Myocyte (in vitro differentiated cells): ENCODE data around the gene GRID2. TPM values are rescaled to one million over a fixed set of nuclear protein-coding genes. Genes with fewer than 3 reads are reported as not detected.

Experiments
- DNase-seq: peaks from one replicate; pipeline ENCODE4 v3.0.0-alpha.2; 2012; ENCODE audit warnings: low read depth
- total RNA-seq: library from RNA; depleted of rRNA; stranded (reverse); fragments of >200 nt; gene quantifications from 2 replicates; pipeline ENCODE4 v1.2.3, GENCODE V29; 2014

Gene GRID2
- total RNA-seq, 1 donor from 2014 or later, result 0.16 TPM

DNA sequence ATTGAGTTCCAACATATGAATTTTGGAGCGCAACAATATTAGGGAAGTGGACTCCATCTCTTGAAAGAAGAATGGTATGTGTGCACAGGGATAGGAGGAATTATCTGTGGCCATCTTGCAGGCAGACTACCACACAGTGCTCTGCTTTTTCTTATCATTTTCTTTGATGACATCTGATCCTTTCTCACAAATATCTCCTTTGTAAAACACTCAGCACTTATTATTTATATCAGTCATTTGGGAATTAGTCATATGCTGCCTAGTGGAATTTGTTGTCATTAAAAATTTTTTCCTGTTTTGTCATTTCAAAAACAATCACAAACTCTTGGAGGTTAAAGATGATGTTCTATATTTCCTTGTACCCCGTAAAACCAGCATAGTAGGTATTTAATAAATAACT, 1080.5 kb downstream of the GRID2 start:
- DNase-seq, result no peak

DNA sequence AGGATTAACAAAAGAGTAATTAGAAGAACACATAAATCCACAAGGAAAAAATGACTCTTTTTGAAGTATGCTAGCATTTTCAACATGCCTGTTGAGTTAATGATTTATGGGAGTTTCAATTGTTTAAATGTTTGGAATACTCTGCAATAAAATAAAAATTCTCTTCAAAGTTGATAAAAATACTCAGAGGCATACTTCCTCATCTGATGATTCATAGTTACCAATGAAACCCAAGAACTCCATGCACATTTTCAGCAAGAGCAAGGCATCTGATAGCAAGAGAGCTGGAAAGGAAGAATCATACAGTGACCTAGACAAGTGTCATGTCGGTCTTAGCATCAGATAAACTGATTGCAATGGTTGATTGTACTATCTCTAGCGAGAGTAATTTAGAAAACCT, 1081.1 kb downstream of the GRID2 start:
- DNase-seq, result no peak

DNA sequence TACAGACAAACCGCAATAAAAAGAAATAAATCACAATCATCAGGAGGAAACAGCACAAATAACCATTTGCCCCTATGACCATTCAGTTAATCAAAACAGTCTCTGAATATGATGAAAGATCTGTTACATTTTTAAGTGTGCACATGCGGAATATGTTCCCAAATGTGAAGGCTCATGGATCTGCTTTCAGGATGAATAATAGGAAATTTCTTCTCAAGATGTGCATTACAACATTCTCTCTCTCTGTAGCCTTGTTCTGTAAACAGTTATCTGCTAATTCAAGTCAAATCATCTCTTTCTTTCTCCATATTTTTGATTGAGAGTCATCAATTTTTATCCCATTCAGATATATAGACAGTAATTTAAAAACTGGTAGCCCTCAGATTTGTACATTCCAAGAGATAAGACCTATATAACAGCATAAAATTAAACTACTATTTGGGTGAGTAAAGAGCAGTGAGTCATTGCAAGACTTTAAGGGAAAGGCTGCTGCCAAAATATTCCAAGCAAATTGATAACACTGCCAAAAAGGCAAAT, 1090.8 kb downstream of the GRID2 start:
- DNase-seq, result no peak

DNA sequence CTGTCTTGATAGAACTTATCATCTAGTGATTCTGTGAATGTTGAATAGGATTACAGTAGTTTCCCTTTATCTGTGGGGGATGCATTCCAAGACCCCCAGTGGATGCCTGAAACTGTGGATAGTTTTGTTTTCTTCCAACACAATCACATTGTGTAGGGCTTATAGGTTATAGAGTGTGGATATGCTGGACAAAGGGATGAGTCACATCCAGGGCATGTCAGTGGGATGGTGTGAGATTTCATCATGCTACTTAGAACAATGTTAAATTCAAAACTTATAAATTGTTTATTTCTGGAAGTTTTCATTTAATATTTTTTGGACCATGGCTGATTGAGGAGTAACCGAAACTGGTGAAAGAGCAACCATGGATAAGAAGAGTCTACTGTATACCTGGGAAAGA, 1092.5 kb downstream of the GRID2 start:
- no peak for DNase-seq

DNA sequence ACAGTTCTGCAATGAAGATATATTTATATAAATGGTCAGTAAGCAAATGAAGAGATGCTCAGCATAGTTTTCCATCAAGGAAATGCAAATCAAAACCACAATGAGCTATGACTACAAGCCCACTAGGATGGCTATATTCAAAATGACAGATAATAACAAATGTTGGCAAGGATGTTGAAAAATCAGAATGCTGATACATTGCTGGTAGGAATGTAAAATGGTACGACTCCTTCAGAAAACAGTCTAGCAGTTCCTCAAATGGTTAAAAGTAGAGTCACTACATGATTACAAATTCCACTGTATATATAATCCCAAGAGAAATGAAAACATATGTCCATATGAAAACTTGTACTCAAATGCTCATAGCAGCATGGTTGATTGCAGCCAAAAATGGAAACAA, 1099.8 kb downstream of the GRID2 start:
- DNase-seq, result no peak

DNA sequence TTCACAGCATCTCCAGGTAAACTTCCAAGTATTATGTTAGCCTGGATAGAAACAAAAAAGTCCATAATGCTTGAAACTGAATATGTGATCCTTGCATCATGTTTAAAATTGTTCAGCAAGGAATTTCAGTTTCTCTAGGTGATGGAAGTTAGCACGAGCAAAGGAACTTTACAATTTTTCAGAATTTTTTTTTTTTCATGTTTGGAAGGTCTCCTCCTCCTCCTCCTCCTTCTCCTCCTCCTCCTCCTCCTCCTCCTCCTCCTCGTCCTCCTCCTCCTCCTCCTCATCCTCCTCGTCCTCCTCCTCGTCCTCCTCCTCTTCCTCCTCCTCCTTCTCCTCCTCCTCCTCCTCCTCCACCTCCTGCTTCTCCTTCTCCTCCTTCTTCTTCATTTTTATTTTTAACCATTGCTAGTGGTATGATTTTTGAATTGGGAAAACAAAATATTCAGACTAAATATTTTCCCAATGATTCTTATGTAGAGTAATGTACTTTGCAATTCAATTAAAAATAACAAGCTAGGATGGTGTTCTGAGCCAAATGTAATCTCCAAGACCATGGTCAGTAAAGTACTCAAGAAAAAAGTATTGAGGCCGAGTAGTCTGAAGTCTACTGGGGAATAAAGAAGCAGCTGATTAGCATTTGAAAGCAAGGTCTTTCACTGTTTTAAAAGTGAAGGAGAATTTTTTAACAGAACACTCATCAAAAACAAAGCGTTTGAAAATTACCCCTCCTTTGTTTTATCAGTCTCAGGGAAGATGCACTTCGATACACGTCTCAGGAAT, 1103.9 kb downstream of the GRID2 start:
- no peak for DNase-seq

DNA sequence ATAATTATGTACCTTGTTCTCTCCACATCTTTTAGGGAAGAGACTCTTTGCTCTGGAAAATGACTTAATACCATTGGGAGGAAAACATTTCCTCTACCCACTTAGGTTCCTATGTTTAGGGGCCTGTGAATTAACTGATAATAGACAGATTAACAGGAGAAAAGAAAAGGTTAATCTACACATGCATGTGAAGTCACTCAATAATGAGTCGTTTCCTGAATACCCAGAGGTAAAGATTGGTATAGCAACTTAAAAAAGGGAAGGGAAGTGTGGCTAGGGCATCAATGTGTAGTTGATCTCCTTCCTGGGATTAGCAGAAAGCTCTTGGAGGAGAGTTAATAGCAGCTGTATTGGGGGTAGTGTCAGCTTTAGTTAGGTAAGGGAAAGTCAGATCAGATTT, 1105.3 kb downstream of the GRID2 start:
- no peak for DNase-seq

DNA sequence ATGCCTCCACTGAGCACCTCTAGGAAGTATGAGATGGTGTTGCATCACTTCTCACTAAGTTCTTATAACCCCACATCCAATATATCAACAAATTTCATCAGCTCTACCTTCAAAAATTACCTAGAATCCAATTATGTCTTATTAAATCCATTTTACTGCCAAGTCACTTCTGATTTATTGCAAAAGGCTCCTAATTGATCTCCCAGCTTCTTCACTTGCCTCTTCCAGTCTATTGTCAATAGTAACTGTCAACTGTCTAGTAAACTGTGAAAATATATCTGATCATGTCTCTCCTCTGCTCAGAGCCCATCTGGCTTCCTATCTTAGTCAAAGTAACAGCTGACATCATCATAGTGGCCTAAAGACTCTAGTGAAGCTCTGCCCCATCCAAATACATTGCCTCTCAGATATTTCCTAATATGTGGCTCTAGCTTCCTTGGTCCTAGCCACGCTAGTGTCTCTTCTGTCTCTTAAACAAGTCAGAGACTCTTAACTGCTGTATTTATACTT, 1110.3 kb downstream of the GRID2 start:
- no peak for DNase-seq

DNA sequence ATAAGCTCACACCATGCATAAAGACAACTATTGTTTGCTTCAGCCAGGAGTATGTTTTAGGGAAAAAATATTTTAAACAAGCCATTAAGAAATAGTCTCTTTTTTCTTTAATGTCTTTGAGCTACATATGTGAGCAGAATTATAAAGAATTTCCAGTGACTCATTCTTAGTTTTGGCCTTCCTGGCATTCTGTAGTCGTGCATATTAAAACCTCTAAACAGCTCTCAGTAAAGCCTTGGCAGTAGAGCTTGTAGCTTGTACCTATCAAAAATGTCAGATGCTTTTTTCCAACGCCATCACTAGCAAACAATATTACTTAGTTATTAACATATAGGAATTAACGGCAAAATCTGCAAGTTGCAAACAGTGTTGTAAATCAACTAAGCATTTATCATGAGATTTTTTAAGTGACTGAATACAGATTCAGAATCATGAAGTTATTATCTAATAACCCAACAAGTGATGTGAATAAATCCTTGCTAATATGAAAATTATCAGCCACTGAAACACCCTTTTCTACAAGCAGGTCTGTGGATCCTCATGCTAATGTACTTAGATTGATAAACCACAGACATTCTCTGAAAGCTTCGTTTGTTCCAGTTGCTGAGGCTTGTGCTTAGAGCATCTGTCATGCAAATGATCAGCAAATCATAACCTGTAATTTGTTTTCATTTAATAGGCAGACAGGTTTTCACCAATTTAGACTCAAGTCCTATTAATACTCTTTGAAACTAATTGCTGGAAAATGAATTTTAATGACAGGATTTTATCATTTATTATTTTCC, 1112.8 kb downstream of the GRID2 start:
- no peak for DNase-seq

DNA sequence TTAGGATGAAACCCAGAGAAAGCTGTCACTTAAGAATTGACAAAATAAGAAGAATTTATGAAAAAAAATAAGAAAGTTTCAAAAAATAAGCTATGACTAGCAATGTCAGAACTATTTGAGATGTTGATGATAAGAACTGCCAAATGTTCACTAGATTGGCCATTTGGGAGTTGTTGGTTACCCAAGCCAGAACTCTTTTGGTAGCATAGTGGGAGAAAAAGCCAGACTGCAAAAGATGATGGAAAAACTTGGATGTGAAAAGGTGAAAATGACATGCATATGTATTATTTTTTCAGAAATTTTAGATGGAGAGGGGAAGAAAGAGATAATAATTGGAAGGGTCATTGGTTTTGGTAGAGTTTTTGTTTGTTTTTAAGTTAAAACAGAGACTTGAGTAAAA, 1127.6 kb downstream of the GRID2 start:
- no peak for DNase-seq

DNA sequence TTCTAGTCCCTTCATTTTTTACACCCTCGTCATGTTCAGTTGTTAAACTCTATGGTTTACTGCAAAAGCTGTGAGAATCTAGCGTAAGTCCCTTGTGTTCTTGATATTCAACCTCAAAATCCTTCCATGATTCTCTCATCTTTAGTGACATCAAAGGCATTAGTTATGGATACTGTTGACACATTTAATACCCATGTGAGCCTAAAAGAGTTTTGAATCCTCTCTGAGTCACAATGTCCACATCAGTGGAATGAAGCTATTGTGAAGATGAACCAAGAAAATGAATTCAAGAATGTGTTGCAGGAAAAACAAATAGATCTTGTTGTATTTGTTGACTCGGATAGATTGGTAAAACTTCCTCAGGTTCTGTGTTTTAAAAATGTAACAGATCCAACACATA, 1130.1 kb downstream of the GRID2 start:
- no peak for DNase-seq

DNA sequence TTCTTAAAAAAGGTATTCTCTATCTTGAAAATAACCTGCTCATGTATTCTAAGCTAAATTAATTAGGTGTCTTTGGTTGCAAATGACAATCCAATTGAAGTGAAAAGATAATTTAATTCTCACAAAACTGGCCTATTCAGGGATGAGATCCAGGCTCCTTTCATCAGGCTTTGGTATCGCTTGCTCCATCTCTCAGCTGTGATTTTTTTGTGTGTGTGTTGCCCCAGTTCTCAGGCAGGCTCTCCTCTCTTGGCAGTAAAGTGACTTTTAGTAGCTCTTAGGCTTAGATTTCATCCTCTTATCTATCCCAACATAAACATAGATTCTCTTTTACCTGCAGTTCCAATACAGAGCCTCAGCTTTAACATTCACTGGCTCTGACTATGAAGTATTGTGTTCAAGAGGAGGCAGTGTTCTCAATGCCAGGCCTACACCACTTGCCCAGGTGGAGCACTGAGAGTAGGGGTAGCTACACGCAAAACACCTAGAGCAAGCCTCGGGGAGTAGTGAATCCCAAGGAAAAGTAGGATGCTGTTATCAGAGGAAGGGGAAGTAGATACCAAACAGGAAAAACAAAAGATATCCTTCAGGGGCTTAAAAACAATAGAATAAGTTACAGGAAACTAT, 1132.3 kb downstream of the GRID2 start:
- no peak for DNase-seq

DNA sequence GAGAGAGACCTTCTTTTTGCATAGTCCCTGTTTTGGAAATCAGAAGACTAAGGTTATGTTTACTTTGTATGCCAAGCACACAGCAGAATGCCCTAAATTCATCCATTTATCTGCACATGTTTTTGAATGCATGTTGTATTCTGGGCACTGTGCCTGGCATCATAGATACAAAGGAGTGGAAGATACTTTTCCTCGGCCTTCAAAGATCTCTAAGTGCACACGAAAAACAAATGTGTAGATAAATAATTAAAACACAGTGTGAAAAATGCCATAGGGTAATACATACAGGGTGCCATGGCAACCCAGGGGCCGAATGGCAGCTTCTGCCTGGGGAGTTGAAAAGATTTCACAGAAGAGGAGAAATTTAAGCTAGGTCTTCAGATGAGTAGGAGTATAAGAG, 1134.2 kb downstream of the GRID2 start:
- DNase-seq, result no peak

DNA sequence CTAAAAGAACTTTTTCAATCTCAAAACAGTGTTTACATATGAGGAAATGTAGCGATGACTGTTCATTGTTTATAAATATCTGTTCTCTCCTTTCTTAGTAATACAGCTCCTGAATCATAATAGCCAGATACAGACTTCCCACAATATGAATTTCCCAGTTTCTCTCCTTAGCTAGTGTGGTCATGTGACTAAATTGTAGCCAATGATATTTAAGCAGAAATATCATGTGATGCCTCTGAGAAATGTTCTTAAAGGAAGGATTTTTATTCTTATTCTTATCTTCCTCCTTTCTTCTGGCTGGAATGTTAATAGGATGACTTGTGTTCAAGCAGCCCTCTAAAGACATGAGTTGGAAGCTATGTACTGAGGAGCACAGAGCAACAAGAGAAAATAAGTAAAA, 1141.1 kb downstream of the GRID2 start:
- no peak for DNase-seq

DNA sequence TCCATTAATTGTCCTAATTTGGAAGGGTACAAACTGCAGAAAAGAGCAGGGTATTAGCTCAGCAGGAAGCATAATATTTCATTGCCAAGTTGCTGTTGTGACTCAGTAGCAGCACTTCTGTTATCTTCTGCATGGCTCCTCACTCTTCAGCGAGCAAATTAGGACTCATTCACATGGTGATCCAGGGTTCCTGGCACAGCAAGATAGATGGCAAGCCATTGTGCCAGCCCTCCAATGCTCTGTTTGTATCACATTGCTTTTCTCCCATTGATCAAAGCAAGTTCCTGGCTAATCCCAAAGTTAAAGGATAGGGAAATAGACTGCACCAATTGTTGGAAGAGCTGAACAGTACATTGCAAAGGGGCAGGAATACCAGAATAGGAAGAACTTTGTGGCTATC, 1142.3 kb downstream of the GRID2 start:
- DNase-seq, result no peak

DNA sequence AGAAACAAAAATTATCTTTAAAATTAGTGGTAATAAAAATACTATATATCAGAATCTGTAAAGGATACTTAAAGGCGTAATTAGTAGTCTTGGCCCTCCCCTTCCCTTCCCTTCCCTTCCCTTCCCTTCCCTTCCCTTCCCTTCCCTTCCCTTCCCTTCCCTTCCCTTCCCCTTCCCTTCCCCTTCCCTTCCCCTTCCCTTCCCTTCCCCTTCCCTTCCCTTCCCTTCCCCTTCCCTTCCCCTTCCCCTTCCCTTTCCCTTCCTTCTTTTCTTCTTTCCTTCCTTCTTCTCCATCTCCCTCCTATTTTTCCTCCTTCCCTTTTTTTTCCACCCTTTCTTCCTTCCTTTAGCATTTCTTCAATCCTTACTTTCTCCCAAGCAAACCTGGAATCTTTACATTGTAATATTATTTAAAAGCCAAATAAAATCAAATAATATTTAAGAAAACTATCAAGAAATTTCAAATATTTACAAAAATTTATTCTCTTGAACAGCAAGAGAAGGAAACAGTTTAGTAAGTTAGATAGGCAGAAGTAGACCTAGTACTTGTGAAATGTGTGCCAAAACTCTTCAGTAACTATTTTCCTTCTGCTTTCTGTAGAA, 1145.0 kb downstream of the GRID2 start:
- no peak for DNase-seq

DNA sequence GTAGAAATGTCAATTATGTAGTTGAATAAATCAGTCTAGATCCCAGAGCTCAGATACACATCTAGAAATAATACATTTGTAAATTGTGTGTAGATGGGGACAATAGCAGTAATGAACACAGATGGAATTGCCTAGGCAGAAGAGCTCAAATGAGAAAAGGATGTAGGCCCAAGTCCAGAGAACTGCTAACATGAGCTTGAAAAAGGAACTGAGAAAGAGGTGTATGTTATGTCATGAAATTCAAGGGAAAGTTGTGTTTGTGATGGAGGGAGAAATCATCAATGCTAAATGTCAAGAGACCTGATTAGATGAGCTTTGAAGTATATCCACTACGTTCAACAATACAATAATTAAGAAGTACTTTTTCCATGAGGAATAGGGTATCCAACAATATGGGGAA, 1148.2 kb downstream of the GRID2 start:
- no peak for DNase-seq

DNA sequence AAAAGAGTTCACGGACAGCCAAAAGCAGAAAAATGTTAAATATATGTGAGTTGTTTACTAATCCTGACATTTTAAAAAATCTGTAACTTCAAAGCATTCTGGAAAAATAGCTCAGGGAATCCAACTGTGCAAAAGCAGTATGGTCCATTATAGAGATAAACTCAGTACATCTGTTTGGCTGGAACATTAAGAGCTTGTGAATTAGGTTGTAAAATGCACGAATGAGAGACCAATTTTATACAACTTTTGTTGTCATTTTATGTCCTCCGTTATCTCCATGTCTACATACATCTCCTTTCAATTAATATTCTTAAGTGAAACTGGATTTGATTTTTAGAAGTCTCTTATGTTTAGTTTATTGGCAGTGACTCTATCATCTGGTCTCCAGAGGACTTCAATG, 1157.8 kb downstream of the GRID2 start:
- DNase-seq, result no peak

DNA sequence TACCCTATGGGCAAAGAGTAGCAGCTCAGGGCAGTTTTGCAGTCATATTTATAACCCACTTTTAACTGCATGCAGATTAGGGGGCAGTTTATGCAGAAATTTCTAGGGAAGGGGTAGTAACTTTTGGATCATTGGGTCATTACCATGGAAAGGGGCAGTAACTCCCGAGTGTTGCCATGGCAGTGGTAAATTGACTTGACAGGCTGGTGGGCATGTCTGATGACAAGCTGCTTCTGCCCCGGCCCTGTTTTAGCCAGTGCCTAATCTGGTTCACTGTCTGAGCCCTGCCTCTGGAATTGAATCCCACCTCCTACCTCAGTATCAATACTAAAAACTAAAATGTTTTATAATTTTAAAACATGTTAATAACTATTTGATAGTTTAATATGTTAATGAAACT, 1162.7 kb downstream of the GRID2 start:
- DNase-seq, result no peak

DNA sequence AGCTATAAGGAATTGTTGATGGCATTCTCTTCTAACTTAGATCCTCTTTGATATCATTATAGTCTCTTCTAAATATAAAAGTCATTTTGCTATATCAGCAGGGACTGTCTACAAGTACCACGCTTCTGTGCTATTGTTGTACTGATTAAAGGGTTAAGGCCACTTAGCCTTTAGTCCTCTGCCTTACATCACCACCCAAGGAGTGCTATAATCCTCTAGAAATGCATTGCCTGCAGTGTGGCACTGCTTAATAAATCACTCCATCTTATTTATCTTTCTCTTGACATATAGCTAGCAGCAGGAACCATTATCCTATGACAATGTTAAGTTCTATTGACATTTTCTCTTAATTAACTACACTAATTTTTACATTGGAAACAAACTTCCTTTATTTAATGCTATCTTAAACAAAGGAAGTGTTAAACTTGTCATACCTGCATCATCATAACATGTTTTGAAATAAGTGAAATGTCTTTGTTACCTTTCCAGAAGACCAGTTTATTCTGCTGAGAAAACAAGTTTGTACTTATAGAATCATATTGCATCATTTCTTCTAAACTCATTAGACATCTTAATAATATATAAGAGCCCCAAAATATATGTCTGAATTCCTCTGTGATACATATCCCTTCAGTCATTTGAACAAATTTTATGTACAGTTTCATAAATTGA, 1163.9 kb downstream of the GRID2 start:
- DNase-seq, result no peak

DNA sequence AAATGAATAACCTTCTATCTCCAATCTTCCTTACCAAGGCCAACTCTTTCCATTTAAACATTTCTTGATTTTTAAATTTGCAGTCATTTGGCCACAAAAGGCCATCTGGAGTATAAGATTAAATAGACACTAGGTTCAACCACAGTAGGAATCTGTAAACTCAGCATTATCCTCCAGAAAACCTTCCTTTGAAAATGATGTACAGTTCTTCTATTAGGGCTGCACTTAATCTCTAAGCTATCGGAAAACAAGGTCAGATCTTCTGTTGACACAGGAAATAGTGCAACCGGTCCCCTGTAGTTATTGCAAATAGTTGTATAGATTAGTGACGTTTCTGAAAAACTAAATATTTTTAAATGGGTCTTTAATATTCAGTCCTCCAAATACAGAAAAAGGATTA, 1165.8 kb downstream of the GRID2 start:
- no peak for DNase-seq
